ENCODE results near the gene CDKAL1. TPM values are rescaled to one million over a fixed set of nuclear protein-coding genes. Genes with fewer than 3 reads are reported as not detected.

Gene CDKAL1
- total RNA-seq, 1 experiment from 2014 or later: 16.1 TPM

- TF ChIP-seq EZH2 (IDR thresholded peaks at IDR 0.05; ENCODE audit: low read depth) (no peak), CTCF (conservative IDR thresholded peaks at IDR 0.05) (no peak)
- Histone ChIP-seq H3K4me2 (no peak overlapping the region), H3F3A (ENCODE audit: insufficient read depth, low read depth) (no peaks in the 10 kb centered on the region), H3K4me1 (replicated peaks; ENCODE audit: insufficient read depth) (no peaks in the 10 kb centered on the region), H3K27ac (no peak overlapping the region), H3K9me3 (ENCODE audit: insufficient read depth, low read depth) (no peaks in the 10 kb centered on the region), H2AFZ (no peak overlapping the region), H3K4me3 (no peak overlapping the region), H4K20me1 (ENCODE audit: insufficient read depth) (no peaks in the 10 kb centered on the region), H3K36me3 (ENCODE audit: low read depth) (no peaks in the 10 kb centered on the region), H3K79me2 (ENCODE audit: low read depth) (no peaks in the 10 kb centered on the region), H3K9me2 (ENCODE audit: insufficient read depth) (no peaks in the 10 kb centered on the region), H3K27me3 (ENCODE audit: insufficient read depth, low read depth) (no peaks in the 10 kb centered on the region)
- DNase-seq: no peak
- BruUV-seq (replicated peaks): no TSS peak
- intact Hi-C loops (cut with micrococcal nuclease; ENCODE audit: unreplicated experiment): no loop called here
- ChIA-PET CTCF (interaction anchor here (0.6 kb wide), 1 partner anchor 516 kb away, joined by 3 read pairs; no protein-coding TSS in a partner anchor), POLR2A (ENCODE audit: unreplicated experiment) (no interaction called here)
Observed at GRCh38 chr6:21079468-21080048, 545.3 kb downstream of the CDKAL1 start.

- ChIA-PET POLR2A (ENCODE audit: unreplicated experiment) (no interaction called here), CTCF (interaction anchor here (0.6 kb wide), 1 partner anchor 516 kb away, joined by 3 read pairs; no protein-coding TSS in a partner anchor)
- H3K9me3 ChIP-seq (ENCODE audit: insufficient read depth, low read depth): no peaks in the 10 kb centered on the region
- BruUV-seq (replicated peaks): no TSS peak
- H3K4me1 ChIP-seq (replicated peaks; ENCODE audit: insufficient read depth): no peaks in the 10 kb centered on the region
- no peaks in the 10 kb centered on the region for H3K9me2 ChIP-seq (ENCODE audit: insufficient read depth)
- no peaks in the 10 kb centered on the region for H3K79me2 ChIP-seq (ENCODE audit: low read depth)
- TF ChIP-seq CTCF (conservative IDR thresholded peaks at IDR 0.05): no peak
- no peak for TF ChIP-seq EZH2 (IDR thresholded peaks at IDR 0.05; ENCODE audit: low read depth)
- H3K4me3 ChIP-seq: no peak overlapping the region
- DNase-seq: no peak
- no peaks in the 10 kb centered on the region for H3F3A ChIP-seq (ENCODE audit: insufficient read depth, low read depth)
- intact Hi-C loops (cut with micrococcal nuclease; ENCODE audit: unreplicated experiment): no loop called here
- H3K36me3 ChIP-seq (ENCODE audit: low read depth): no peaks in the 10 kb centered on the region
- no peaks in the 10 kb centered on the region for H4K20me1 ChIP-seq (ENCODE audit: insufficient read depth)
- no peak overlapping the region for H3K4me2 ChIP-seq
- H2AFZ ChIP-seq: no peak overlapping the region
- H3K27ac ChIP-seq: no peak overlapping the region
- no peaks in the 10 kb centered on the region for H3K27me3 ChIP-seq (ENCODE audit: insufficient read depth, low read depth)
Observed at GRCh38 chr6:21080221-21080620, 546.0 kb downstream of the CDKAL1 start.

GRCh38 chr6:21082091-21082490 is 547.8 kb downstream of the CDKAL1 start:
- Histone ChIP-seq H3K4me1 (replicated peaks; ENCODE audit: insufficient read depth) (no peaks in the 10 kb centered on the region), H4K20me1 (ENCODE audit: insufficient read depth) (no peaks in the 10 kb centered on the region), H3K79me2 (ENCODE audit: low read depth) (no peaks in the 10 kb centered on the region), H3K9me2 (ENCODE audit: insufficient read depth) (no peaks in the 10 kb centered on the region), H3K4me3 (no peak overlapping the region), H3K9me3 (ENCODE audit: insufficient read depth, low read depth) (no peaks in the 10 kb centered on the region), H3K27ac (no peak overlapping the region), H3F3A (ENCODE audit: insufficient read depth, low read depth) (no peaks in the 10 kb centered on the region), H3K27me3 (ENCODE audit: insufficient read depth, low read depth) (no peaks in the 10 kb centered on the region), H2AFZ (no peak overlapping the region), H3K4me2 (no peak overlapping the region), H3K36me3 (ENCODE audit: low read depth) (no peaks in the 10 kb centered on the region)
- intact Hi-C loops (cut with micrococcal nuclease; ENCODE audit: unreplicated experiment): no loop called here
- POLR2A ChIA-PET (ENCODE audit: unreplicated experiment): no interaction called here
- CTCF ChIA-PET: no interaction called here
- no TSS peak for BruUV-seq (replicated peaks)
- TF ChIP-seq CTCF (conservative IDR thresholded peaks at IDR 0.05) (no peak), EZH2 (IDR thresholded peaks at IDR 0.05; ENCODE audit: low read depth) (no peak)
- DNase-seq: no peak
